Stimulated activated CD8-positive, alpha-beta memory T cell treated with anti-CD3 and anti-CD28 coated beads, Interleukin-12 subunit alpha, Interleukin-12 subunit beta, amount 100 ng/mL, for 24 hours (primary cell): ENCODE results near the gene FRG2.
"Not testable (repeated sequence)": the region's sequence is repeated elsewhere in the genome, so short reads cannot be mapped to it uniquely, and the experiment has no call there.

Experiments
- DNase-seq: peaks from one replicate; pipeline ENCODE4 v3.0.0-alpha.2; 2020; ENCODE audit errors: extremely low read depth

The FRG2 gene

DNA sequence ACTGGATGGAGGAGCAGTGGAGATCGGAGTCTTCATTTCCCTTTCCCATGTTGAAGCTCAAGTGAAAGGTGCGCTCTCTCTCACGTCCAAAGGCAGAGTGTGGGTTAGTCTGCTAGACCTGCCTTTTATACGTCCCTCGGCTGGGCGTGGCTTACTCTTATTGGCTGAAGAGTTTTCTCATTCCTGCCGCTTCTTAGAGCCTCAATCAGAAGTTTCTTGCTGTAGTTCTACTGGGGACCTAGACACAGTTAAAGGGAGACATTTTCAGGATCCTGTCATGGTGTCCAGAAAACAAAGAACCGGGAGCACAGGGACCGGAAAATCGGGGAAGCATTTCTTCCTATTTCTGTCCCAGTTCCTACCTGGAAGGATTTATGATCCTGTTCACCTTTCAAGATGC, at the start of gene FRG2:
FRG2 (minus strand) TSS at position 101 of the 400 bp plus-strand sequence; CDS start at position 49, 52 bp downstream.
- DNase-seq, result not testable (repeated sequence)

- DNase-seq, result not testable (repeated sequence)
Observed at GRCh38 chr4:190068351-190068750, 41.3 kb upstream of the FRG2 start.

DNA sequence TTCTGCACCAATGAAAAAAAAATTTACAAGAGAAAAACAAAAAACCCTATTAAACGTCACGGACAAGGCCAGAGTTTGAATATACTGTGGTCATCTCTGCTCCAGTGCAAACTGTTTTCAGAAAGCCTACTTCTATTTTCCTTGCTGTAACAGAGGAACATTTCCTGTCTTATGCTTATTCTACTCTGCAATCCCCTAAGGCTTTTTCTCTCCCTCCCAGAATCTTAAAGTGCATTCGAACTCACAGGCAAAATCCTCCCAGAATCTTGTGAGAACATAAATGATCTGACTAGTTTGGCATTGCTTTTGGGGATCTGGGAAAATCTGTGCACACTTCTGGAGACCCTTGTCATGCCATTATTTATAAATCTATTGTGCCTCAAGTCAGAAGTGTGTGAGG, 37.7 kb upstream of the FRG2 start:
- DNase-seq, result not testable (repeated sequence)

- DNase-seq, result not testable (repeated sequence)
Observed at GRCh38 chr4:190064342-190064741, 37.3 kb upstream of the FRG2 start, which contains the start of gene DBET. DBET (plus strand) TSS chr4:190064502.

DNA sequence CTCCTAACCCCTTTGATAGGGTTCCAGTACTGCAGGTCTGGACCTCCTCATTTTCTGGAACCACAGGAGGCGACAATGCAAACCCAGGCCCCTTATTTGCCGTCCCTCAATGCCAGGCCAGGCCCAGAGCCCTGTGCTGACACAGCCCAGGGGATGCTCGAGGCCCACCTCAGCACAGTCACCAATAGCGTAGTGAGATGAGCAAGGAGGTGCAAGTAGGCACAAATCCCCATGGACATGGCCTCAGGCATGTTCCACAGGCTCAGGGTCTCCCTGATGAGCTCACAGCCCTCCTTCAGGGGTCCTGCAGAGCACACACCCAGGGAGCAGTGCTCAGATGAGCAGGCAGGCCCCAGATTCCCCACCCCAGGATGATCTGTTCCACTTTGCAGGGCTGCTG, 31.9 kb upstream of the FRG2 start:
- DNase-seq, result not testable (repeated sequence)

DNA sequence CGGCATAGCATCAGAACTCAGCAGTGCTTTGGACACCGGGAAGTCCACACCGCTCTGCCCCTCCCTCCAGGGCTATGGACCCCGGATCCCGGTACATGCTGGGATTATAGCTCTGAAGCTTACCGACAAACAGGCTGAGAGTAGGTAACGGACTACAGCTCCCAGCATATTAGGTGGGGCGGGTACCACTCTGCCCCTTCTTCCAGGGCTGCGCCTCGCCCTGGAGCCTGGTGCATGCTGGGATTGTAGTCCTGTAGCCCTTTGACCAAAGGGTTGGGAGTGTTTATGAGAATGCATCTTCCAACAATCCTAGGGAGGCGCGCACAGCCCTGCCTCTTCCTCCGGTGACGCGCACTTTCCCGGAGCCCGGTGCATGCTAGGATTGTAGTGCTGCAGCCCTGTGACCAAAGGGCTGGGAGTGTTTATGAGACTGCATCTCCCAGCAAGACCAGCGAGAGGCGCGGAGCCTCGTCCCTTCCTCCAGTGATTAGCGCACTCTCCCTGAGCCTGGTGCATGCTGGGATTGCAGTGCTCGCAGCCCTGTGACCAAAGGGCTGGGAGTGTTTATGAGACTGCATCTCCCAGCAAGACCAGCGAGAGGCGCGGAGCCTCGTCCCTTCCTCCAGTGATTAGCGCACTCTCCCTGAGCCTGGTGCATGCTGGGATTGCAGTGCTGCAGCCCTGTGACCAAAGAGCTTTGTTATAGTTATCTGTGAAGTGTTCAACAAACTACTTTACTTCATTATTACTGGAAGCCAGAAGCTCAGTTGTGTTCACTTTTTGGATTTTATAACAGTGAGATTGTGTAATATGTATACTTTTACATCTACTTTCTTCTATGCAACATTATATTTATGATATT, 22.6 kb upstream of the FRG2 start:
- DNase-seq, result not testable (repeated sequence)

DNA sequence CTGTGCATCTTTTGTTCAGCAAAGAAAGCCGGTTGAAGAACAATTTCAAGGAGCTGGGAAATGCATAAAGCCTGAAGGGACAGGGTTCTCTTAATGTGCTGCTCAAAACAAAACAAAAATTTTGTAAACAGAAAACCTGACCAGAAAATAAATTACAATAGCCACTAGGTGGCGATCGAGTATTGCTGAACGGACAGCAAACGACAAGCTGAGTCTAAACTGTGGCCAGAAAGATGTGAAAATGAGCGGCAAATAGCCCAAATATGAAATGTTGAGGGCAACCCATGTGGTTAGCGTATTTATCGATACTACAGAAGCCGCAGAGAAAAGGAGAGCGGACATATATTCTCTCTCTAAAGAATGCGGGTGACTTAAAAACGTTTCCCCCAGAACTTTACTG, 20.6 kb upstream of the FRG2 start:
- DNase-seq, result not testable (repeated sequence)

- DNase-seq, result not testable (repeated sequence)
Observed at GRCh38 chr4:190040873-190041272, 13.8 kb upstream of the FRG2 start.

DNA sequence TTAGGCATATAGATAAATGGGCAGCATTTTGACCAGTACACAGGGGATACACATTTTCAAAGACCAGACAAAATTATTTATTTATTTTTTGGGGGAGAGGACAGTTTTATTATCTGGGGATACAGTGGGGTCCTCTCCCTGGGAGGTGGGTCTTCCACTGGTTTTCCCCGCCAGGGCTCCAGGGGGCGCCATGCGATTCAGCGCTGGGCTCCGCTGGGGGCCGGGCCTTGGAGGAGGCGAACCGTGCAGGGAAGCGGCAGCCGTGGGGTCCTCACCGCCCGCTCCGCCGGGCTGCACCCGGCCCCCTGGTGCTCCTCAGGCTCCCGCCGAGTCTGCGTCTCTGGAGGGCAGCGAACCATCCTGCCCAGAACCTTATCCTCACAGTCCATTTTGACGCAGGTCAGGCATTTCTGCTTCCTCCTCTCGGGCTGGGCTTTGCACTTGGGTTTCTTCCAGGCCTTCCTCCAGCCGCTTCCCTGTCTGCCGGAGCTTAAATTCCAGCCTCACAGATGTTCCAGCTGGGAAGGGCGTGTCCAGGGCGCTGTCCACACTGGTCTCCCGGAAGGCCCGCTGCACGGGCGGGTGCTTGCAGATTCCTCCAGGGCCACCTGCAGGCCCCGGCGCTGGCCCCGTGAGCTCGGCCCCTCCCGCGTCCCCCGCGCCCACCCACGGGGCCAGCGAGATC, 10.8 kb upstream of the FRG2 start:
- not testable (repeated sequence) for DNase-seq

DNA sequence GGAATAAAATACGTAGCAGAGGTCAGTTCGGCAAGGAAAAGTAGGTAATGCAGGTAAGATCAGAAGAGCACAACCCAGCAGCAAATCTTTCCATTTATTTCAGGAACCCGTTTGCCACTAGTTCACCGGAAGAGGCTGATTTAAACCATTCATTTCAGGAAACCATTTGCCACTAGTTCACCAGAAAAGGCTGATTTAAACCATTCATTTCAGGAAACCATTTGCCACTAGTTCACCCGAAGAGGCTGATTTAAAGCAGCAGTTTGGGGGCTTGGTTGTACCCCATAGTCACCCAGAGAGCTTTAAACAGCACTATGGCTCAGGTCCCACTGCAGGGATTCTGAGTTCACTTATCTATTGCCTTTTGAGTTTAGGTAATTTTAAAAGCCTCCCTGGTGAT, 4.2 kb upstream of the FRG2 start:
- DNase-seq, result not testable (repeated sequence)

DNA sequence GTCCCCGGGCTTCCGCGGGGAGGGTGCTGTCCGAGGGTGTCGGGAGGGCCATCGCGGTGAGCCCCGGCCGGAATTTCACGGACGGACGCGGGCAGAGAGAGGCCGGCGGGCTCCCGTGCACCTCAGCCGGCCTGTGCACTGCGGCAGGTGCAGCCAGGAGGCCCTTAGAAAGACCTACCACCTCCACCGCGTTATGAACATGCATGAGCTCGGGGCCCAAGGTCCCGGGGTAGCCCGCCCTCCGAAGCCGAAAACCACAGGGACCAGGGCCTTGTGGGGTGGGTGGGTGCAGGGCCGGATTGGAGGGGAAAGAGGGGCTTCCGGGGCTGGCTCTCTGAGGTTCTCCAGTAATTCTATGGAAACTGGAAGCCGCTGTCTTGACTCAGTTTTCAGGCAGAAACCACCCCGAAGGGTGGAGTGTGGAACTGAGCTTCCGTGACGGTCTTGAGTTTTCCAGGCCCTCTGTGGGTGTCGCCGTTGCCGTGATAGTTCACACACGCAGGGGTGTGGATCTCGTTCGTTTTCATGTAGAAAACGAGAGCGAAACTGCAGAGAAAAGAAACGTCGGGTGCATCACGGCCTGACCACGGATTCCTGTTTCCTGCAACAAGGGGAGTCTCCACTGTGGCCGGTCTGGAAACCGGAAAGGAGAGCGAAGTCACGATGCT, 4.3 kb downstream of the FRG2 start:
- not testable (repeated sequence) for DNase-seq

DNA sequence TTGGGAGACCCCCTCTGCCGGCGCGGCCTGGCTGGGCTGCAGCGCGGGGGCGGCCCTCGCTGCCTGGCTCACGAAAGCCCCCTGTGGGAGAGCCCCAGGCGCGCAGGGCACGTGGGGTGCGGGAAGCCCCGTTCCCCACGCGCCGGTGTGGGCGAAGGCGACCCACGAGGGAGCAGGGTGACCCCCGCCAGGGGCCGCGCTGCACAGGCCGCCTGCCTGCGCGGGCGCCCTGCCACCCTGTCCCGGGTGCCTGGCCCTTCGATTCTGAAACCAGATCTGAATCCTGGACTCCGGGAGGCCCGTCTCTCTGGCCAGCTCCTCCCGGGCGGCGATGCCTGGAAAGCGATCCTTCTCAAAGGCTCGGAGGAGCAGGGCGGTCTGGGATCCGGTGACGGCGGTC, 5.1 kb downstream of the FRG2 start:
- DNase-seq, result not testable (repeated sequence)

GRCh38 chr4:190020790-190021717, 6.0 kb downstream of the FRG2 start:
- no peak for DNase-seq

DNA sequence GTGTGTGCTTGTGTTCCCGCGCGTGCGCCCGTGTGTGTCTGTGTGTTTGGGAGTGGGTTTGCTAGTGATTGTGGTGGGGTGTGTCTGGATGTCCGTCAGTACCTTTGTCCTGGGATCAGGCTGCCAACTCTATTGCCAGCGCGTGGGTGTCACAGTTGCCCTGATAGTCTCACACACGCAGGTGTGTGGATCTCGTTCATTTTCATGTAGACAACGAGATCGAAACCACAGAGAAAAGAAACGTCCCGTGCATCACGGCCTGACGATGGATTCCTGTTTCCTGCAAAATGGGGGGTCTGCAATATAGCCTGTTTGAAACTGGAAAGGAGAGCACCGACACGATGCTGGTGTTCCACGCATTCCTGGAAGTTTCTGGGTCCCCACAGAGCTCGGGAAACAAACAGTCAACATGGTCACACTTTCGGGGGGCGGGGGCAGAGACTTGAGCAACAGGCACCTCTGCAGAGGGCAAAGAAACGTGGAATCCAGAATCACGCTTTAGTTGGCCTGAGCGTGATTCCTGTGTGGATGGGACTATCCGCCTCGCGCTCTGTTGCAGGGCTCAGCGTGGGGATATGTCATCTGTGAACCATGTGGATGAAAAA, 7.1 kb downstream of the FRG2 start:
- not testable (repeated sequence) for DNase-seq

GRCh38 chr4:190019023-190019858, 7.8 kb downstream of the FRG2 start:
- DNase-seq, result no peak

GRCh38 chr4:190018201-190018920, 8.7 kb downstream of the FRG2 start:
- DNase-seq, result no peak

- no peak for DNase-seq
Observed at GRCh38 chr4:190017357-190018200, 9.5 kb downstream of the FRG2 start.
